GM12878 (cell line): ENCODE measurements around the gene SLC35C1.
"Not testable (repeated sequence)": the region's sequence is repeated elsewhere in the genome, so short reads cannot be mapped to it uniquely, and the experiment has no call there.

ENCODE experiments used
- CTCF ChIP-seq, 3 experiments: IDR thresholded peaks in 2 of 3; conservative IDR thresholded peaks in 1 of 3; 2 replicates each; pipeline ENCODE4 v1.5.1; 2011; ENCODE audit warnings: low read depth in 3 of 3, low read length in 3 of 3, mild to moderate bottlenecking in 3 of 3, control low read depth in 2 of 3, moderate library complexity in 2 of 3, inconsistent platforms in 1 of 3, mixed read lengths in 1 of 3; ENCODE audit not compliant: control insufficient read depth in 2 of 3, insufficient read depth in 1 of 3; ENCODE audit errors: extremely low read depth in 1 of 3
- PAX5 ChIP-seq: IDR thresholded peaks from 2 replicates; pipeline ENCODE4 v1.6.1; 2011; ENCODE audit warnings: low read depth, low read length, borderline replicate concordance
- POLR2AphosphoS5 ChIP-seq: IDR thresholded peaks from 2 replicates; pipeline ENCODE4 v1.6.1; 2011; ENCODE audit warnings: mild to moderate bottlenecking, low read length, inconsistent platforms
- TAF1 ChIP-seq: IDR thresholded peaks from 2 replicates; pipeline ENCODE4 v1.6.1; 2011; ENCODE audit warnings: mild to moderate bottlenecking, low read depth, low read length, borderline replicate concordance
- TBL1XR1 ChIP-seq: IDR thresholded peaks from 2 replicates; pipeline ENCODE4 v1.6.1; 2012; ENCODE audit warnings: low read depth, low read length, improper control_type of control experiment

DNA sequence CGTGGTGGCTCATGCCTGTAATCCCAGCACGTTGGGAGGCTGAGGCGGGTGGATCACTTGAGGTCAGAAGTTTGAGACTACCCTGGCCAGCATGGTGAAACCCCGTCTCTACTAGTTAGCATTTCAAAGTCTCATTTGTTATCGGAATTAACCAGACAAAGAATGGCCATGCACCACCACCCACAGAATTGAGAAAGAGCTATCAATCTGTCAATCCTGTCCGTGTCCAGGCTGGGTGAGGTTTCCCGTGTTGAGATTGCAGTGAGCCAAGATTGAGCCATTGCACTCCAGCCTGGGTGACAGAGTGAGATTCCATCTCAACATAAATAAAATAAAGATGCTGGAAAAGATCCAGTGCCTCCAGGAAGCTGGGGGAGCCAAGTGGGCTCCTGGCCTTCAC, 21.5 kb downstream of the SLC35C1 start:
- TF ChIP-seq CTCF (IDR thresholded peaks at IDR 0.05 in 2 of 3, conservative IDR thresholded peaks at IDR 0.05 in 1 of 3; ENCODE audit: control insufficient read depth in 2 of 3, extremely low read depth in 1 of 3, insufficient read depth in 1 of 3, low read depth in 3 of 3, low read length in 3 of 3); PAX5; POLR2AphosphoS5; TAF1; TBL1XR1: not testable (repeated sequence)
